PC-9 (cell line): ENCODE data around the gene LMAN1L.

Source experiments
- CTCF ChIP-seq: fragments of 200-600 bp; sonication (generic); conservative IDR thresholded peaks from 2 replicates; pipeline ENCODE4 v1.6.1; 2017; ENCODE audit warnings: mixed run types, antibody characterized with exemption, mild to moderate bottlenecking, moderate library complexity
- EZH2 ChIP-seq: fragments of 200-600 bp; sonication (generic); IDR thresholded peaks from 2 replicates; pipeline ENCODE4 v1.8.0; 2017; ENCODE audit warnings: antibody characterized with exemption, low read depth

GRCh38 chr15:74789741-74790079 is 22.9 kb upstream of the LMAN1L start:
- TF ChIP-seq EZH2 (no peak), CTCF (no peak)
